AG10803 (cell line): ENCODE results near the gene TTR.

Source experiments
- DNase-seq: peaks from one replicate; pipeline ENCODE4 v3.0.0; 2010; ENCODE audit warnings: low read depth
- H3K4me3 ChIP-seq: 2 replicates; pipeline ENCODE4 v1.5.1; 2011; ENCODE audit warnings: mild to moderate bottlenecking, low read length, control low read depth
- CTCF ChIP-seq: conservative IDR thresholded peaks from 2 replicates; pipeline ENCODE4 v1.5.1; 2011; ENCODE audit warnings: mild to moderate bottlenecking, low read length, control low read depth, inconsistent platforms

TTR gene

GRCh38 chr18:31630549-31630948 is 38.9 kb downstream of the TTR start:
- H3K4me3 ChIP-seq = no peak overlapping the region
- TF ChIP-seq CTCF = no peak
- DNase-seq = no peak

GRCh38 chr18:31631526-31631925 is 39.8 kb downstream of the TTR start:
- DNase-seq = no peak
- no peak for TF ChIP-seq CTCF
- H3K4me3 ChIP-seq = no peak overlapping the region

- no peak for TF ChIP-seq CTCF
- no peak for DNase-seq
- no peak overlapping the region for H3K4me3 ChIP-seq
Observed at GRCh38 chr18:31632356-31632755, 40.7 kb downstream of the TTR start.

GRCh38 chr18:31633392-31634330 is 42.0 kb downstream of the TTR start:
- TF ChIP-seq CTCF = no peak
- no peak for DNase-seq
- H3K4me3 ChIP-seq = no peak overlapping the region

- no peak for TF ChIP-seq CTCF
- H3K4me3 ChIP-seq = no peak overlapping the region
- no peak for DNase-seq
Observed at GRCh38 chr18:31634331-31634713, 42.6 kb downstream of the TTR start.

GRCh38 chr18:31636387-31636786 is 44.7 kb downstream of the TTR start:
- no peak overlapping the region for H3K4me3 ChIP-seq
- DNase-seq = no peak
- no peak for TF ChIP-seq CTCF

- no peak overlapping the region for H3K4me3 ChIP-seq
- TF ChIP-seq CTCF = no peak
- DNase-seq = no peak
Observed at GRCh38 chr18:31637445-31637844, 45.8 kb downstream of the TTR start.
